ENCODE measurements around the gene C10orf95.
A peak's percentile ranks its signal among the peaks of the same experiment; 100 is the strongest.

C10orf95 gene

DNA sequence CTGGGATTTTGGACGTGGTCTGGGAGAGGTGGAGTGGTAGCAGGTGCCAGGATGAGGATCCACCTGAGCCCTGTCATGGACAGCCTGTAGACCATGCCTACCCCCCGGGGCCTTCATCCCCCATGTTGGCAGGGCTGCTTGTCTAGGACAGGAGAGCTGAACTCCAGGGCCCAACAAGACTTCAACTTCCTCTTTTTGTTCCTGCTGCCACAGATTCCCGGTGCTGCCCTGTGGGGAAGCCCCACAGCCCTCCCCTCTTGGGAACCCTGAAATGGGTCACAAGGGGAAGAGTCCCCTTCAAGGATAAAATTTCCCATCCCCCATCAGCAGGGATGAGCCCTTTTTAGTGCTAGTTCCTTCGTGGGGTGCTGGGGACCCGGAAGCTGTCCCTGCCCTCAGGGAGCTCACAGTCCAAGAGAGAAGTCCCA is 17.7 kb downstream of the C10orf95 start:
- DNase-seq = peak in 1 of 2 experiments; percentile 48

GRCh38 chr10:102432162-102432950 is 19.0 kb downstream of the C10orf95 start, which contains the start of gene CUEDC2:
TSS of gene CUEDC2 (minus strand) at chr10:102432574. CDS start at chr10:102425188, 7,386 bp downstream.
- peak; percentile 100 for DNase-seq

DNA sequence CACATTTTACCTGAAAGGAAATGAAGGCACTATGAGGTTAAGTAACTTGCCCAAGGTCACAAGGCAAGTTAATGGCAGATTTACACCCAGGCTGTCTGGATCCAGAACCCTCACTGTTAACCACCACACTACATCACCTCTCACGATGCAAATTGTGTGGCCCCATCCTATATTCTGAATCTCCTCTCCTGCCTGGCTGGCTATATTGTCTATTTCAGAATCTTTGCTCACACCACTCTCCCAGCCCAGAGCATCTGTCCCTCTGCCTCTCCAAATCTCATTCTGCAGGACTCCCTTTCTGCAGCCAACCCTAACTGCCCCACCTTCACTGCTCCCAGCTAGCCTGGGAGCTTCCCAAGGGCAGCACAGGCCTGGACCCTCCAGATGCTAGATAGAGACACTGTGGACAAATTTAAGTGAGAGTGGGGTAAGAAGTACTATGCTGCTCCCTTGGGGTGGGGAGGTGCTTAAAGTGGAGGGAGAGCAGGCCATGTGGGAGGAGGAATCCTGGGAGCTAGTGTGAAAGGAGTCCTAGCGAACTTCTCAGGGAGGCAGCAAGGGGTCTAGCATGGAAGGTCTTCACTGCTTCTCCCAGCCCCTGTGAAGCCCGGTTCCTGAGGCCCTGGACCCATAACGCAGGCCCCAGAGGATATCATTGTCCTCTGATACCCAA is 19.8 kb downstream of the C10orf95 start:
- DNase-seq = no peak

DNA sequence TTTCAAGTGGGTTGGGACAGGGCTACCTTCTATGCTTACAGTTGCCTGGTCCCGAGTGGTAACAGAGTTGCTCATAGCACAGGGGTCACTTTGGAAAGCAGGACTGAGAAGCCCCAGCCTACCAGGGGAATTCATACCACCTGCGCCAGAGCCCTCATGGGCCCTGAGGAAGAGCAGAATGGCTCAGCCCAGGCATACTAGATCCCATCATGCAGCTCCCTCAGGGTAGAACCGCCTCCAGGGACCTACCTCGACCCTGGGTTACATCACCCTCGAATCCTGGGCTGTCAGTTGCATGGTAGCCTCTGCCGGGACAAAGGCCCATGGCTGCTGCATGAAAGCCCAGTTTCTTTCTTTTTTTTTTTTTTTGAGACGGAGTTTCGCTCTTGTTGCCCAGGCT is 21.9 kb downstream of the C10orf95 start:
- no peak for DNase-seq

GRCh38 chr10:102426803-102427287 is 24.5 kb downstream of the C10orf95 start:
- no peak for DNase-seq

- no peak for DNase-seq
These were observed 25.9 kb downstream of the C10orf95 start for GRCh38 chr10:102425444-102425843.

DNA sequence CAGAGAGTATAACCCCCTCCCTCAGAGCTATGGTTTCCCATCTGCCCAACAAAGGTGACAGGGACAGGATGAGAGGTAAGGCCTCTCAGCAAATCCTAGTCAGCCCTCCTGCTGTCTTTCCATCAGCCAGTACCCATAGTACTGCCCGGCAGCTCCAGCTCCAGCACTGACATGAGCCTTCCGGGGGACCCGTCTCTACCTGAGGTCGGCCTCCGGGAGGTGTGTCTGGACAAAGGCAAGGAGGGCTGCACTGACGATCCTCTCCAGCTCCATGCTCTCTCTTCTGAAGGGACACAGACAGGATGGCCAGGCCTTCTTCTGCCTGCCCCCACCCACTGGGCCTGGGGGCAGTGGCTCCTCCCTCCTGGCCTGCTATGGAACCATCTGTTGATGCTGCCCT is 26.4 kb downstream of the C10orf95 start:
- DNase-seq = no peak

DNA sequence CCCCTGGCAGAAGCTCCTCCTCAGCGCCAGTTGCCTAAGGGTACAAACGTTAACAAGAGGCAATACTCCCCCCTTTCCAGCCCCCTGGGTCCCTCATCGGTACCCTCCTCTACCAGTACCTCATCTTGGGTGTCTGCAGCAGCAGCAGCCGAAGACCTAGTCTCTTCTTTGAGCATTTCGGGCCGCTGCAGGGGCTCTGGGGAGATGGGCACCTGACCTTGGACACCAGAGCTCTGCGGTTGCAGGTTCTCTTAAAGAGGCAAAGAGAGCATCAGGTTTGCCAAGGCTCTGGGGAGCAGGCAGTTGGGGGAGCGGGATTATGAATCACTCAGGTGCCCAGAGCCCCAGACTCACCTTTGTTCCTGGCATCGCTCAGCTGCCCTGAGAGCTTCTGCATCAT is 27.2 kb downstream of the C10orf95 start:
- no peak for DNase-seq

DNA sequence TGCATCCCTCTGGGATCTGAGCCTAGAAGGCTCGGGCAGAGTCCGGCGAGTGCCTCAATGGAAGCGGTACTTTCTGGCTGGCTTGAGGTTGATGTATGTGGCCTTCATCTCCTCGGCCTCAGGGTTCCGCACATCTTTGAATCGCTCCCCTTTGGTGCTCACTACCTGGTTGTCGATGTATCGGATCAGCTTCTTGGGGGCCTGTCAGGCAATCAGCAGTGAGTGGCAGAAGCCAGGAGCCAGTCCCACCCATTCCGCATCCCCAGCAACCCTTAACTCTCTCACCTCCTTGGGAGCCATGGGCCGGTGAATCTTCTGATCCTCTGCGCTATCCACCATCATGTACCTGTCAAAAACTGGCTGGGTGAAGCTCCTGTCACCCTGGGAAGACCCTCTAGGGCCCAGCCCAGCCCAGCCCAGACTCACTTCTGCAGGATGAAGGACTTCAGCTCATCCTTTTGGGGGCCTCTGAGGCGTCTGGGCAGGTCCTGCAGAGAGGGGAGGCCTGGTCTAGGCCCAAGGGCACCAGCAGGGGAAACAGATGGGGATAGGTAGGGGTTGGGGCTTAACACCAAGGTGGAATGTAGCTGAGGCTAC is 27.9 kb downstream of the C10orf95 start:
- DNase-seq = no peak

- DNase-seq = peak; percentile 77 to 82
These were observed 28.7 kb downstream of the C10orf95 start for GRCh38 chr10:102422545-102423129.

DNA sequence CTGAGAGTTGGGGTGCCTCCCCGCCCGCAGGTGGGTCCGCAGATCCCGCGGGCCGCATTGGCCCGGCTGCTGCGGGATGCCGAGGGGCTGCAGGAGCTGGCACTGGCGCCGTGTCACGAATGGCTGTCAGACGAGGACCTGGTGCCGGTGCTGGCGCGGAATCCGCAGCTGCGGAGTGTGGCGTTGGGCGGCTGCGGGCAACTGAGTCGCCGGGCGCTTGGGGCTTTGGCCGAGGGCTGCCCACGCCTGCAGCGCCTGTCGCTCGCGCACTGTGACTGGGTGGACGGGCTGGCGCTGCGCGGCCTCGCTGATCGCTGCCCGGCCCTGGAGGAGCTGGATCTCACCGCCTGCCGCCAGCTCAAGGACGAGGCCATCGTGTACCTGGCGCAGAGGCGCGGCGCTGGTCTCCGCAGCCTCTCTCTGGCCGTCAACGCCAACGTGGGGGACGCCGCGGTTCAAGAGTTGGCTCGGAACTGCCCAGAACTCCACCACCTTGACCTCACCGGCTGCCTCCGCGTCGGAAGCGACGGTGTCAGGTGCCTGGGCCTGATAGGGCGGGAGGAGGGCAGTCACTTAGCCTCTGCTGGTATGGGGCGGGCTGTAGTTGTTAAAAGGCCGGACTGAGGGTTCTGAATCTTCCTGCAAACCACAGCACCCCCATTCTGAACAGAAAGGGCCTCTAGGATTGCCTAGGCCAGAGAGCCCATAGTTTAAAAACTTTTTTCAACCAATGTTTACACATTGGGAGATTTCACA is 29.4 kb downstream of the C10orf95 start:
- no peak for DNase-seq

- DNase-seq = no peak
These were observed 29.9 kb downstream of the C10orf95 start for GRCh38 chr10:102421507-102421756.

GRCh38 chr10:102420714-102421506 is 30.4 kb downstream of the C10orf95 start, which contains the start of gene FBXL15:
TSS of gene FBXL15 (plus strand) at chr10:102420836. CDS start at chr10:102421130, 294 bp downstream.
- DNase-seq = peak; percentile 98 to 99

DNA sequence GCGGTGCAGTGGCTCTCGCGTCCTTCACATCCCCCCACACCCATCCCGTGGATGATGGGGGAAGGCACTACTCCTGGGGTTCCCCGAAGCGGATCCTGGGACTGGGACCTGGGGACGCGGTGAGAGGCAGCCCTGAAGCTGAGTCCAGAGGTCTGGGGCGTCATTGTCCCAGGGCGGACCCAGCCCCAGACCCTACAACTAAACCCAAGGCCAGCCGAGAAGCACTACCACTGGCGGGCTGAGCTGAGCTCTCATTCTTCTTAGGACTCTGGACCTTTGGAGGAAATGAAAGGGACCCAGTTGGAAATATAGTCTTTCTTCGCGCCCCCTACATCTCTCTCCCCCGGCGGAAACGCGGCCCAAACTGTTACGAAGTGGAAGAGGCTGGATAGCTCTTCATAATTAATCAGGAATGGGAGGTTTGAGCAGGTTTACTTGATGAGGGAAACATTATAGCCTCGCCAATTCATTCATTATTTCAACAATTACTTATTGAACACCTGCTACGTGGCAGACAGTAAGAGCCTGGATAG is 31.1 kb downstream of the C10orf95 start:
- peak in 1 of 2 experiments; percentile 44 for DNase-seq

DNA sequence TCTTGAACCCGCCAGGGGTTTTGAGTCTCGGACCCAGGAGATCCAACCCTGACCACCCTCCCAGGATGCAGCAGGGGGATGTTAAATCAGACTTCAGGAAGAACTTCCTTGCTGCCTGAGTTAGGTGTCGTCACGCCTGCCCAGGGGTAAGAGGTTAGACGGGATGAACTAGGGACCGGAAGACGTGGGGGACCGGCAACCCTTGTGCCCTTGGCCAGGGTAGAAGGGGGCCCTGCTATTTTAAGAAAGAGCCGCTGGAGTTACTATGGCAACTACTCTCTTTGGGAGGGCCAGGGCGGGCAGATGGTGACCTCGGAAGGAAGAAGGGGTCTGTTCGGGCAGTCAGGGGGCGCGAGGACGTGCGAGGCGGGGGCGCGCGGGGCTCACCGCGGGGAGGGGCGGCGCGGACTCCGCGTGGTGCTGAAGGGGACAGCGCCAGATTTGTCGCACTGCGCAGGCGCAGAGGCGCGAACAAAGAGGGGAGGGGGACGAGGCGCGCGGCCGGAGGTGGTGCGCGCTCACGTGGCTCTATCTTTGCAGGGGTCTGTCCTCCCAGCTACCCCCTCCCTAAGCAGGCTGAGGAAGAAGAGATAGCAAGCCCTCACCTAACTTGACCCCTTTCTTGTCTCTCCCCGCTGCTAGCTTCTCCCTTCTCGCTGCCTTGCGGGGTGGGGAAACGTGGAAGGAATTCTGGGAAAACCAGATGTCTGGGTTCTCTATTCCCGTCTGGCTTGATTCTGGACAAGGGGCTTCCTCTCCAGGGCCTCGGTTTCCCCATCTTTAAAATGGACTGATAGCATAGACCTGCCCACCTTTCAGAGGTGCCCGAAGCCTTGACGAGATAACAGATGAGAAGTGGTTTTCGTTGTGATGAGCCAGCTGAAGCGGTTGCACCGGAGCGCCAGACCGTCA is 31.8 kb downstream of the C10orf95 start:
- DNase-seq = peak; percentile 81 to 82

GRCh38 chr10:102418622-102419268 is 32.6 kb downstream of the C10orf95 start, which contains the start of gene PSD:
TSS of gene PSD (minus strand) at chr10:102418785. CDS start at chr10:102417038, 1,747 bp downstream.
- DNase-seq = no peak

GRCh38 chr10:102416695-102417094 is 34.6 kb downstream of the C10orf95 start:
- no peak for DNase-seq

GRCh38 chr10:102416283-102416682 is 35.1 kb downstream of the C10orf95 start:
- DNase-seq = no peak

DNA sequence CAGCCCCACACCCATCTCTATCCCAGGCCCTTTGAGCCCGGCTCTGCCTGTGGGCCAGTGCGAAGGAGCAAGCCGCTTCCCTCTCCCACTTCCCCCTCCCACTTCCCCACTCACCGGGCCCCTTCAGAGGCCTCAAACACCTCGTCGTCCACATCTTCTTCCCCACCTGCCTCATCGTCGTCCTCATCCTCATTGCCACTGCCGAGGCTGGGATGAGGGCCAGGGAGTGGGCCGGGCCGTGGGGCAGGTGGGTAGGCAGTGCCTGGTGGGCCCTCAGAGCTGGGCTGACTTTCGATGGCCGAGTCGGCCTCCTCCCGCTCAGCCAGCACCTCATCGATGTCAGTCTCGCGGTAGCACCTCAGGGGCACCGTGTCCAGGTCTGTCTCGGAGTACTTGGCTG is 36.6 kb downstream of the C10orf95 start:
- no peak for DNase-seq

All from activated T-cell treated with anti-CD3 and anti-CD28 coated beads, Interleukin-2, amount 50 U/mL, for 48 hours (primary cell).